ENCODE results near the gene SVIP.
A peak's percentile ranks its signal among the peaks of the same experiment; 100 is the strongest.

Gene SVIP

DNA sequence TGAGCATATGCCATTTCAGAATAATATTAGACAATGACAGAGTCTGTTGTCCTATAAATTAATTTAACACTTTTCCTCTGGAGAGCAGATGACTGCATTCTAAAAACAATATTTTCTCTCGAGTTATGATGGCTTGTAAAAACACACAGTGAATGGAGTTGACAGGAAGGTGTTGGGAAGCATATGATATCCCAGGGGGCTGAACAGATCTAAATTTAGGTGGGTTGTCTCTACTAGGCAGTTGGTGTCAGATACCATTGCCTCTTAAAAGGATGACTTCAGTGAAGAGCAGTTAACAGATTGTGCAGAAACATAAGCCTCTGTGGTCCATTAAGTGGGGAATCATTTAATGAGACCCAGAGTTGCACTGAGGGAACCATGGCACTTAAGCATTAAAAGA lies 30.7 kb downstream of the SVIP start:
- no peaks in the 10 kb centered on the region for H3K9me3 ChIP-seq (ENCODE audit: control insufficient read depth, low read length)
- no peaks in the 10 kb centered on the region for H3K4me1 ChIP-seq (ENCODE audit: control insufficient read depth, insufficient read depth, low read length, poor library complexity, severe bottlenecking)
- H3K4me3 ChIP-seq (ENCODE audit: insufficient read depth, low read depth, low read length, poor library complexity, severe bottlenecking), result no peak overlapping the region
- DNase-seq, result no peak
- no peak overlapping the region for H3K27ac ChIP-seq (ENCODE audit: insufficient read depth, low read length, poor library complexity, severe bottlenecking)
- H3K27me3 ChIP-seq (replicated peaks; ENCODE audit: control insufficient read depth, insufficient read depth, low read length, poor library complexity, severe bottlenecking), result no peaks in the 10 kb centered on the region
- no peaks in the 10 kb centered on the region for H3K36me3 ChIP-seq (ENCODE audit: control insufficient read depth, insufficient read depth, low read length)

DNA sequence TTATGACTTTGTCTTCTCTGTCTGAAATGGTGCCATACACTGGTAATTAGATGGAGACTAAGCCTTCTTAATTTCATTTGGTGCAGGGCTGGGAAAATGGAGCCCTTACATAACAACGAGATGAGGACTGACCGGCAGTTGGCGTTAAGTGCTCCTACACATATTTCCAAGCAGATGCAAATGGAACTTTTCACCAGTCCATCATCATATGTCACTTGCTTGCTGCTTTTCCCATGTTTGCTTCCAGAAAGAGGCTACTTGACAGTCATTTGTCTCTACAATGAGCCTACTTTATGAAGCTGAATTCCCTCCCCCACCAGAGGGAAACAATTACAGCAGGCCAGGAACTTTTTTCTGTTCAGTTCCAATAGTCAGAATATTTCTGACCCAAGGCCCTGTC lies 32.6 kb downstream of the SVIP start:
- Histone ChIP-seq H3K36me3 (ENCODE audit: control insufficient read depth, insufficient read depth, low read length) (no peaks in the 10 kb centered on the region), H3K9me3 (ENCODE audit: control insufficient read depth, low read length) (no peaks in the 10 kb centered on the region), H3K4me1 (ENCODE audit: control insufficient read depth, insufficient read depth, low read length, poor library complexity, severe bottlenecking) (no peaks in the 10 kb centered on the region), H3K4me3 (ENCODE audit: insufficient read depth, low read depth, low read length, poor library complexity, severe bottlenecking) (no peak overlapping the region), H3K27ac (ENCODE audit: insufficient read depth, low read length, poor library complexity, severe bottlenecking) (no peak overlapping the region), H3K27me3 (replicated peaks; ENCODE audit: control insufficient read depth, insufficient read depth, low read length, poor library complexity, severe bottlenecking) (no peaks in the 10 kb centered on the region)
- DNase-seq, result no peak

DNA sequence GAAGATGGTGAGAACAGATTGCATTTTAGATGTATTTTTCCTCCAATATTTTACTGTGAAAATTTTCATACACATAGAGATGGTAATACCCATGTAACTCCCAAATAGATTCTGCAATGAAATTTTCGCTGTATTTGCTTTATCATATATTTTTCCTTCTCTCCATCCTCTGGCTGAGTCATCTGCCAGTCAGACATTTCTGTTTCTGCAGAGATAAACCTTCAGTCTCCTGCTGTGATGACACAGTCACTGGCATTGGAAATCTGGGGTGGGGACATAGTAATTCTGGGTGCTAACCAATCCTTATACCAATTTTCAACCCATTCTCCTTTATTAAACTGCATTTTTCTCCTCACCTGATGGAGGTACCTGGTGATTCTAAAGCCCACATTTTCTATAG lies 33.7 kb downstream of the SVIP start:
- no peak overlapping the region for H3K4me3 ChIP-seq (ENCODE audit: insufficient read depth, low read depth, low read length, poor library complexity, severe bottlenecking)
- no peaks in the 10 kb centered on the region for H3K36me3 ChIP-seq (ENCODE audit: control insufficient read depth, insufficient read depth, low read length)
- H3K4me1 ChIP-seq (ENCODE audit: control insufficient read depth, insufficient read depth, low read length, poor library complexity, severe bottlenecking), result no peaks in the 10 kb centered on the region
- H3K27me3 ChIP-seq (replicated peaks; ENCODE audit: control insufficient read depth, insufficient read depth, low read length, poor library complexity, severe bottlenecking), result no peaks in the 10 kb centered on the region
- H3K27ac ChIP-seq (ENCODE audit: insufficient read depth, low read length, poor library complexity, severe bottlenecking), result no peak overlapping the region
- H3K9me3 ChIP-seq (ENCODE audit: control insufficient read depth, low read length), result no peaks in the 10 kb centered on the region
- no peak for DNase-seq

DNA sequence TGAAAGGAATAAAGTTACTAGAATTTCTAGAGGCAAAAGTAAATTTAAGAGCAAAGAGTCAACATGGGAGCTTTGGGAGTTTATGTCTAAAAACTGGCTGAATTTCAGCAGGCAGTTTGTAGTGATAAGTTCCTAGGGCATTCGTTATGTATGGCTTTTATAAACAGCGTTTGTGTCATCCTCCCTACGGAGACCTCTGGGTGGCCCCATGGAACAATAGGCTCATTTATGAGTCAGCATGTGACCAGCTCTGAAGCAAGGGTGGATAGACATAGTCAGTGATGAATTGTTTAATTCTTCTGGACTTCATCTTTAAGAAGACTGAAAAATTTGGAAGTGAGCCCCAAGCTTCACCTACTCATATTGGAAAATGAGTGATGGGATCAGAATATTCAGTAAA lies 37.1 kb downstream of the SVIP start:
- no peaks in the 10 kb centered on the region for H3K4me1 ChIP-seq (ENCODE audit: control insufficient read depth, insufficient read depth, low read length, poor library complexity, severe bottlenecking)
- no peaks in the 10 kb centered on the region for H3K36me3 ChIP-seq (ENCODE audit: control insufficient read depth, insufficient read depth, low read length)
- H3K4me3 ChIP-seq (ENCODE audit: insufficient read depth, low read depth, low read length, poor library complexity, severe bottlenecking), result no peak overlapping the region
- H3K27me3 ChIP-seq (replicated peaks; ENCODE audit: control insufficient read depth, insufficient read depth, low read length, poor library complexity, severe bottlenecking), result no peaks in the 10 kb centered on the region
- H3K9me3 ChIP-seq (ENCODE audit: control insufficient read depth, low read length), result no peaks in the 10 kb centered on the region
- no peak for DNase-seq
- no peak overlapping the region for H3K27ac ChIP-seq (ENCODE audit: insufficient read depth, low read length, poor library complexity, severe bottlenecking)

DNA sequence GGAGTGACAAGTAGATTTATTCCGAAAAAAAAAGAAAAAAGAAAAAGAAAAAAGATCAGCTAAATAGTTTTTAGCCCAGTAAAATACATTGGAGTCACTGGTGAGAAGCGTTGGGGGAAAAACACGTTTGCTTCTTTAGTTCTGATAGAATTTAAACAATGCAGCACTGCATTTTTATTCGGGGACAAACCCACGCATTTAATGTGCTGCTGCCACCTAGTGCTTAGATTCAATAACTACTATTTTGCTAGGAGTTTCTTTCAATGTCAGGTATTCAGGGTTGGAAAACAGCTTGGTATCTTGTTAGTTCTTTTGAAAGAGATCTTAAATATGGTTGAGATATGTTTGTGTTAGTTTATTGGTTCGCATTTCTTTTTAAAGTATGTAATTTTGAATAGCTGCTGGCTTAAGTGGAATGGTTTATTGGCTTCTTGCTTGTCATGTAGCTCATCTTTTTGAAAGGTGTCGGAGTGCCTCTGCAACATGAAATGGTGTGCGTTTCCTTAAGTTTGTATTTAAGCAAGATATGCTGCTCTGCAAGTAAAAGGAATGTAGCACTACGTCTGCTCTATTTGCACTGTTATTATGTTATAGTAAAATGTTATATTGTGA lies 41.9 kb downstream of the SVIP start:
- no peaks in the 10 kb centered on the region for H3K9me3 ChIP-seq (ENCODE audit: control insufficient read depth, low read length)
- no peak overlapping the region for H3K4me3 ChIP-seq (ENCODE audit: insufficient read depth, low read depth, low read length, poor library complexity, severe bottlenecking)
- DNase-seq, result peak in 1 of 3 donors; percentile 3
- no peaks in the 10 kb centered on the region for H3K27me3 ChIP-seq (replicated peaks; ENCODE audit: control insufficient read depth, insufficient read depth, low read length, poor library complexity, severe bottlenecking)
- H3K4me1 ChIP-seq (ENCODE audit: control insufficient read depth, insufficient read depth, low read length, poor library complexity, severe bottlenecking), result no peaks in the 10 kb centered on the region
- no peaks in the 10 kb centered on the region for H3K36me3 ChIP-seq (ENCODE audit: control insufficient read depth, insufficient read depth, low read length)
- H3K27ac ChIP-seq (ENCODE audit: insufficient read depth, low read length, poor library complexity, severe bottlenecking), result no peak overlapping the region

DNA sequence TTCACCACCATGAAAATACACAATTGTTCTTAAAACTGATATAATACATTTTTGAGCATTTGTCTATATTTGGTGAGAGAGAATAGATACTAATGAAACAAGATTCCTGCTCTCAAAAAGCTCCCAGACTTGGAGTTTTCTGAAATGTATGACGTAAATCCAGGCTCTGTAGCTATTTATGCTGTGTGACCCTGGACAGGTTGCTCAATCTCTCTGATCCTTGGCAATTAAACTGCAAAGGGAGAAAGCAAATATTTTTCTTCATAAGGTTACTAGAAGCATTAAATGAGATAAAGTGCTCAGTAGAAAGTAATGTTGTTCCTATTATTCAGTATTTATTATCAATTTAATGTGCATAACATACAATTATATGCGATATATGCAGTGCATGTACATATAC lies 42.5 kb downstream of the SVIP start:
- Histone ChIP-seq H3K4me3 (ENCODE audit: insufficient read depth, low read depth, low read length, poor library complexity, severe bottlenecking) (no peak overlapping the region), H3K4me1 (ENCODE audit: control insufficient read depth, insufficient read depth, low read length, poor library complexity, severe bottlenecking) (no peaks in the 10 kb centered on the region), H3K27ac (ENCODE audit: insufficient read depth, low read length, poor library complexity, severe bottlenecking) (no peak overlapping the region), H3K9me3 (ENCODE audit: control insufficient read depth, low read length) (no peaks in the 10 kb centered on the region), H3K36me3 (ENCODE audit: control insufficient read depth, insufficient read depth, low read length) (no peaks in the 10 kb centered on the region), H3K27me3 (replicated peaks; ENCODE audit: control insufficient read depth, insufficient read depth, low read length, poor library complexity, severe bottlenecking) (no peaks in the 10 kb centered on the region)
- no peak for DNase-seq

DNA sequence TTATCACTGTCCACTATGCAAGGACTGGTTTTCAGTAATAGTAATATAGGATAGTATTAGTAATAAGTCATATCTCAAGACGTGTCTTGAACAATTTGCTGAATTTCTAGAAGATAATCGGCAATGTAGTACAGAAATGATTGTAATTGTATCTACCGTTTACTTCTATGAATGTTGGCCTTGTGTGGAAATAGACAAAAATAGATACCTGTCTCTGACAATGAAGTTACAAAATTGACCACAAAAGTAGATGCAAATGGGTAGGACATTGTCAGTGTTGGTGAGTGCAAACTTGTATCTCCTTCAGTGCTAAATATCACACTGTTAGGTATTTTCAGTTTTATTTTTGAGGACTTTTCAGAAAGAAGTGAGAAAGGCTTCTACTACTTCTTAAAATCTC lies 43.1 kb downstream of the SVIP start:
- Histone ChIP-seq H3K9me3 (ENCODE audit: control insufficient read depth, low read length) (no peaks in the 10 kb centered on the region), H3K27me3 (replicated peaks; ENCODE audit: control insufficient read depth, insufficient read depth, low read length, poor library complexity, severe bottlenecking) (no peaks in the 10 kb centered on the region), H3K4me1 (ENCODE audit: control insufficient read depth, insufficient read depth, low read length, poor library complexity, severe bottlenecking) (no peaks in the 10 kb centered on the region), H3K27ac (ENCODE audit: insufficient read depth, low read length, poor library complexity, severe bottlenecking) (no peak overlapping the region), H3K36me3 (ENCODE audit: control insufficient read depth, insufficient read depth, low read length) (no peaks in the 10 kb centered on the region), H3K4me3 (ENCODE audit: insufficient read depth, low read depth, low read length, poor library complexity, severe bottlenecking) (no peak overlapping the region)
- DNase-seq, result no peak

DNA sequence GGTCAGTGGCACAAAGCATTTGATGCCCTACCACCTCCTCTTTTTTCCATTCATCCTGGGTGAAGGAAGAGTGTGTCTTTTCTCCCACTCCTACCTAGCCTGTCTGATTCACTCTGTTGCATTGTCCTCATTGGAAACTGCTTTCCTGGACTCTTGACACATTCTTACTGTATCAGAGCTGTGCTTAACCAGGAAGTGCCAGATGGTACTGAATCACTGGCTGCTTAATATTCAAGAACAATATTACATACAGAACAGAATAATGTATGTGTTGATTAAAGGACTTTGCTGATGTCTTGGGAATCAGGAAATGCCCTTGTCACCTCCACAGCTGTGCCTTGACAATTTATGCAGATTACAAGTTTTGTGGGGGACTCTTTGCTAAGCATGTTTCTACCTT lies 44.4 kb downstream of the SVIP start:
- no peak for DNase-seq
- H3K36me3 ChIP-seq (ENCODE audit: control insufficient read depth, insufficient read depth, low read length), result no peaks in the 10 kb centered on the region
- H3K4me3 ChIP-seq (ENCODE audit: insufficient read depth, low read depth, low read length, poor library complexity, severe bottlenecking), result no peak overlapping the region
- no peaks in the 10 kb centered on the region for H3K27me3 ChIP-seq (replicated peaks; ENCODE audit: control insufficient read depth, insufficient read depth, low read length, poor library complexity, severe bottlenecking)
- H3K4me1 ChIP-seq (ENCODE audit: control insufficient read depth, insufficient read depth, low read length, poor library complexity, severe bottlenecking), result no peaks in the 10 kb centered on the region
- H3K27ac ChIP-seq (ENCODE audit: insufficient read depth, low read length, poor library complexity, severe bottlenecking), result no peak overlapping the region
- no peaks in the 10 kb centered on the region for H3K9me3 ChIP-seq (ENCODE audit: control insufficient read depth, low read length)

DNA sequence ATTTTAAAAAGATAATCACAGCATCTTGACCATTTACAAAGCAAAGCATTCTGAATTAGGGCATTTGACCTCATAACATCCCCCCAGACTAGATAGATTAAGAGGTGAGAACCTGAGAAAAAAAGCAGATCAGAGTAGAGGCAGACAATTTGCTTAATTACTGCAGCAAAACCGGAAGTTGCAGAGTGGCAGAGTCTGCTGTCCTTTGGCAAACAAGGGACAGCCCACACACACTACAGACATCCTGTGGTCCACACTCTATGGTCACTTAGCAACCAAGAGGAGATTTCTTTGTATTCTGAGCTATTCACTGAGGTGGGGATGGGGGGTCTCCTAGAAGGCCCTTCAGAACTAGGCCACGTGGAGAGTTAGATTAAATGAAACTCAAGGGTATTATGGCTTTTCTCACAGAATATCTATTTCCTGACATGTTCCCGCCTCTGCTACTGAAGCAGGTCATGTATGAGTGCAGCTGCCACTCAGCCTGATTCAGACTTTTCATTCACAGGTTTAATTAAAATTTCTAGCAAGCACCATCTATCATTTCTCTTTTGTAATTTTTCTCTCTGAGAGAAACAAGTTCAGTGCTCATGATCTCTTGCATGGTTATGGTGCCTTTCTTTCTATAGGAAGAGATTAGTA lies 48.5 kb downstream of the SVIP start:
- Histone ChIP-seq H3K27me3 (replicated peaks; ENCODE audit: control insufficient read depth, insufficient read depth, low read length, poor library complexity, severe bottlenecking) (no peaks in the 10 kb centered on the region), H3K9me3 (ENCODE audit: control insufficient read depth, low read length) (no peaks in the 10 kb centered on the region), H3K27ac (ENCODE audit: insufficient read depth, low read length, poor library complexity, severe bottlenecking) (no peak overlapping the region), H3K36me3 (ENCODE audit: control insufficient read depth, insufficient read depth, low read length) (no peaks in the 10 kb centered on the region), H3K4me3 (ENCODE audit: insufficient read depth, low read depth, low read length, poor library complexity, severe bottlenecking) (no peak overlapping the region), H3K4me1 (ENCODE audit: control insufficient read depth, insufficient read depth, low read length, poor library complexity, severe bottlenecking) (no peaks in the 10 kb centered on the region)
- DNase-seq, result no peak

DNA sequence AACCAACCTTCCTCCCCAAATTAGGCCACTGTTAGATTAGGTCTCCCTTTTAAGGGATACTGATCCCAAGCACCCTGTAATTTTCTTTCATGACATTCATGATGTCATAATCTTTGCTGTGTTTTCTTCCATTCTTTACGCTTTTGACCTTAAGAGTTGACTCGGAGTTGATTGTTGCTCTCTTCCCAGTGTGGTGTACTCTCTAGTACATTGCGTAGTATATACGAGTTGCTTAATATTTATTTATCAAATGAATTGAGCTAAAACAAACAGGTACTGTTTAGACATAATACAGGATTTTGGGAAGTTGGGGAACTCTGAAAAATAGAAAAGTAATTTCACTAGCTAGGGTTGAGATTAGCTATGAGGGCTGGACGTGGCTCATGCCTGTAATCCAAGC lies 49.8 kb downstream of the SVIP start:
- no peak for DNase-seq
- Histone ChIP-seq H3K4me1 (ENCODE audit: control insufficient read depth, insufficient read depth, low read length, poor library complexity, severe bottlenecking) (no peaks in the 10 kb centered on the region), H3K9me3 (ENCODE audit: control insufficient read depth, low read length) (no peaks in the 10 kb centered on the region), H3K27me3 (replicated peaks; ENCODE audit: control insufficient read depth, insufficient read depth, low read length, poor library complexity, severe bottlenecking) (no peaks in the 10 kb centered on the region), H3K36me3 (ENCODE audit: control insufficient read depth, insufficient read depth, low read length) (no peaks in the 10 kb centered on the region), H3K27ac (ENCODE audit: insufficient read depth, low read length, poor library complexity, severe bottlenecking) (no peak overlapping the region), H3K4me3 (ENCODE audit: insufficient read depth, low read depth, low read length, poor library complexity, severe bottlenecking) (no peak overlapping the region)
